HepG2 (cell line): ENCODE data around the gene ATG9A. TPM values are rescaled to one million over a fixed set of nuclear protein-coding genes. Genes with fewer than 3 reads are reported as not detected.

ENCODE experiments used
- EED ChIP-seq: sonication (generic); formaldehyde crosslinking; IDR thresholded peaks from 2 replicates; pipeline ENCODE4 v1.5.0; 2020; ENCODE audit warnings: mild to moderate bottlenecking, missing genetic modification reagents
- ELF3 ChIP-seq: IDR thresholded peaks from 2 replicates; pipeline ENCODE4 v1.6.1; 2016; ENCODE audit warnings: missing genetic modification reagents, missing compliant biosample characterization
- FOSL1 ChIP-seq: sonication (generic); formaldehyde crosslinking; IDR thresholded peaks from 2 replicates; pipeline ENCODE4 v1.9.0; 2021; ENCODE audit warnings: missing genetic modification reagents, borderline replicate concordance
- MED1 ChIP-seq: sonication (generic); formaldehyde crosslinking; IDR thresholded peaks from 2 replicates; pipeline ENCODE4 v1.4.0; 2020; ENCODE audit warnings: missing genetic modification reagents
- NFATC3 ChIP-seq: sonication (generic); formaldehyde crosslinking; IDR thresholded peaks from 2 replicates; pipeline ENCODE4 v1.5.1; 2020; ENCODE audit warnings: mild to moderate bottlenecking, missing genetic modification reagents
- NR2F1 ChIP-seq, 2 experiments: fragments of 450-650 bp in 1 of 2; formaldehyde crosslinking in 1 of 2; IDR thresholded peaks; 2 replicates each; pipeline versions ENCODE4 v1.5.0 to v1.6.1; 2016 to 2020; ENCODE audit warnings: mild to moderate bottlenecking in 1 of 2, missing compliant biosample characterization in 1 of 2, missing genetic modification reagents in 1 of 2, moderate library complexity in 1 of 2
- SCMH1 ChIP-seq: sonication (generic); formaldehyde crosslinking; IDR thresholded peaks from 2 replicates; pipeline ENCODE4 v1.9.0; 2021; ENCODE audit warnings: missing genetic modification reagents, mild to moderate bottlenecking, borderline replicate concordance
- SOX5 ChIP-seq: IDR thresholded peaks from 2 replicates; pipeline ENCODE4 v1.6.1; 2016; ENCODE audit warnings: borderline replicate concordance
- TBX3 ChIP-seq: fragments of 450-650 bp; IDR thresholded peaks from 2 replicates; pipeline ENCODE4 v1.6.1; 2017; ENCODE audit warnings: antibody characterized with exemption, mild to moderate bottlenecking, inconsistent platforms, borderline replicate concordance
- TFDP2 ChIP-seq: sonication (generic); formaldehyde crosslinking; IDR thresholded peaks from 2 replicates; pipeline ENCODE4 v1.4.0; 2020; ENCODE audit warnings: missing genetic modification reagents
- YEATS4 ChIP-seq: sonication (generic); formaldehyde crosslinking; IDR thresholded peaks from 2 replicates; pipeline ENCODE4 v1.4.0; 2020; ENCODE audit warnings: missing genetic modification reagents, borderline replicate concordance
- ZGPAT ChIP-seq: IDR thresholded peaks from 2 replicates; pipeline ENCODE4 v1.6.1; 2016; ENCODE audit warnings: mild to moderate bottlenecking
- ZNF136 ChIP-seq: sonication (generic); formaldehyde crosslinking; IDR thresholded peaks from 2 replicates; pipeline ENCODE4 v1.8.1; 2022; ENCODE audit warnings: low read depth, mild to moderate bottlenecking, moderate library complexity, missing genetic modification reagents
- ZNF281 ChIP-seq: sonication (generic); formaldehyde crosslinking; IDR thresholded peaks from 2 replicates; pipeline ENCODE4 v1.4.0; 2020; ENCODE audit warnings: missing genetic modification reagents, borderline replicate concordance
- ZNF501 ChIP-seq: sonication (generic); formaldehyde crosslinking; IDR thresholded peaks from 2 replicates; pipeline ENCODE4 v1.5.1; 2020; ENCODE audit warnings: mild to moderate bottlenecking, moderate library complexity, missing genetic modification reagents
- ZNF503 ChIP-seq: sonication (generic); formaldehyde crosslinking; IDR thresholded peaks from 2 replicates; pipeline ENCODE4 v1.4.0; 2020; ENCODE audit warnings: missing genetic modification reagents
- polyA plus RNA-seq, 8 experiments: library from polyadenylated mRNA; depleted of rRNA in 3 of 8; stranded (reverse) in 7 of 8; unstranded in 1 of 8; fragments of >200 nt; fragmentation: Illumina TruSeq in 4 of 8; extraction: Trizol in 4 of 8; gene quantifications; 2 replicates each; pipeline versions ENCODE4 v1.2.1 to v1.2.3, GENCODE V29; 2011 to 2016; ENCODE audit warnings: low read depth in 4 of 8, missing spikeins in 1 of 8, mixed read lengths in 1 of 8; ENCODE audit not compliant: insufficient read depth in 1 of 8
- total RNA-seq, 5 experiments: library from RNA; depleted of rRNA; stranded (reverse); fragments of >200 nt; fragmentation: Illumina TruSeq; extraction: Trizol; gene quantifications; 2 replicates each; pipeline ENCODE4 v1.2.3, GENCODE V29; 2016; ENCODE audit warnings: low read depth in 1 of 5

The ATG9A gene
- total and polyA plus RNA-seq, 2 of the 13 experiments (the other 11 are each of a cell fraction or from before 2014, with no cell fraction given) = 35.0 to 131 TPM

- TF ChIP-seq ZNF503 (CRISPR knock-in tag) = peak; percentile 45; the same call in 1 of the 2 replicates
- peak; percentile 96 for TF ChIP-seq ZNF281
- TF ChIP-seq ZGPAT = no peak
- peak; percentile 80 for TF ChIP-seq MED1 (CRISPR knock-in tag)
- peak; percentile 42; the same call in 1 of the 2 replicates for TF ChIP-seq ZNF136 (CRISPR knock-in tag)
- TF ChIP-seq NR2F1 (CRISPR knock-in tag; IDR thresholded peaks at IDR 0.05) = no peak
- no peak for TF ChIP-seq SCMH1
- TF ChIP-seq NFATC3 = no peak
- no peak for TF ChIP-seq TBX3
- TF ChIP-seq ELF3 (CRISPR knock-in tag) = peak; percentile 91
- peak; percentile 80 for TF ChIP-seq SOX5 (CRISPR knock-in tag)
- TF ChIP-seq TFDP2 (CRISPR knock-in tag) = no peak; the same call in 1 of the 2 replicates
- no peak for TF ChIP-seq FOSL1 (CRISPR knock-in tag)
- TF ChIP-seq YEATS4 (CRISPR knock-in tag) = peak; percentile 76; the same call in 1 of the 2 replicates
- TF ChIP-seq ZNF501 (CRISPR knock-in tag) = peak; percentile 75; the same call in 1 of the 2 replicates
- TF ChIP-seq EED (CRISPR knock-in tag) = peak; percentile 68; the same call in 1 of the 2 replicates
Observed at GRCh38 chr2:219249203-219249980, 20.0 kb upstream of the ATG9A start (continued).
